Mucosa of stomach (tissue), 1 donor: ENCODE results near the gene GARRE1.

Experiments
- H3K27me3 ChIP-seq: one replicate; pipeline ENCODE4 v1.7.0; 2013; ENCODE audit warnings: mild to moderate bottlenecking, low read length; ENCODE audit not compliant: control insufficient read depth, insufficient read depth
- H3K36me3 ChIP-seq: one replicate; pipeline ENCODE4 v1.7.0; 2013; ENCODE audit warnings: low read length; ENCODE audit not compliant: control insufficient read depth, insufficient read depth
- H3K4me1 ChIP-seq: one replicate; pipeline ENCODE4 v1.7.0; 2013; ENCODE audit warnings: mild to moderate bottlenecking, low read length; ENCODE audit not compliant: control insufficient read depth, insufficient read depth
- H3K4me3 ChIP-seq: one replicate; pipeline ENCODE4 v1.7.0; 2013; ENCODE audit warnings: low read length
- H3K9ac ChIP-seq: one replicate; pipeline ENCODE4 v1.7.0; 2013; ENCODE audit warnings: mild to moderate bottlenecking, low read length, moderate library complexity
- H3K9me3 ChIP-seq: one replicate; pipeline ENCODE4 v1.7.0; 2013; ENCODE audit warnings: mild to moderate bottlenecking, low read length, moderate library complexity; ENCODE audit not compliant: control insufficient read depth
- donor health status: Pancreatic carcinoma.

GARRE1 gene

GRCh38 chr19:34220472-34221063 is 33.8 kb upstream of the GARRE1 start:
- peaks cover 9% of the 10 kb centered on the region for H3K4me1 ChIP-seq
- no peak overlapping the region for H3K9ac ChIP-seq
- H3K36me3 ChIP-seq, result peaks cover 7% of the 10 kb centered on the region
- no peak overlapping the region for H3K4me3 ChIP-seq
- H3K9me3 ChIP-seq, result no peaks in the 10 kb centered on the region
- H3K27me3 ChIP-seq, result no peaks in the 10 kb centered on the region

- H3K9ac ChIP-seq, result no peak overlapping the region
- no peaks in the 10 kb centered on the region for H3K9me3 ChIP-seq
- H3K4me3 ChIP-seq, result no peak overlapping the region
- peaks cover 9% of the 10 kb centered on the region for H3K4me1 ChIP-seq
- peaks cover 7% of the 10 kb centered on the region for H3K36me3 ChIP-seq
- no peaks in the 10 kb centered on the region for H3K27me3 ChIP-seq
Observed at GRCh38 chr19:34222386-34222785, 32.0 kb upstream of the GARRE1 start.

GRCh38 chr19:34224996-34225658 is 29.2 kb upstream of the GARRE1 start:
- no peak overlapping the region for H3K4me3 ChIP-seq
- H3K9ac ChIP-seq, result no peak overlapping the region
- H3K36me3 ChIP-seq, result peaks cover 7% of the 10 kb centered on the region
- H3K27me3 ChIP-seq, result no peaks in the 10 kb centered on the region
- no peaks in the 10 kb centered on the region for H3K4me1 ChIP-seq
- no peaks in the 10 kb centered on the region for H3K9me3 ChIP-seq

- no peaks in the 10 kb centered on the region for H3K27me3 ChIP-seq
- peaks cover 7% of the 10 kb centered on the region for H3K36me3 ChIP-seq
- no peaks in the 10 kb centered on the region for H3K9me3 ChIP-seq
- H3K9ac ChIP-seq, result no peak overlapping the region
- H3K4me1 ChIP-seq, result no peaks in the 10 kb centered on the region
- H3K4me3 ChIP-seq, result no peak overlapping the region
Observed at GRCh38 chr19:34225659-34226015, 28.7 kb upstream of the GARRE1 start.

GRCh38 chr19:34226036-34226435 is 28.3 kb upstream of the GARRE1 start:
- peaks cover 7% of the 10 kb centered on the region for H3K36me3 ChIP-seq
- no peaks in the 10 kb centered on the region for H3K27me3 ChIP-seq
- no peaks in the 10 kb centered on the region for H3K9me3 ChIP-seq
- no peaks in the 10 kb centered on the region for H3K4me1 ChIP-seq
- no peak overlapping the region for H3K9ac ChIP-seq
- no peak overlapping the region for H3K4me3 ChIP-seq

GRCh38 chr19:34228347-34228746 is 26.0 kb upstream of the GARRE1 start:
- Histone ChIP-seq H3K4me1 (peaks cover 10% of the 10 kb centered on the region), H3K9me3 (no peaks in the 10 kb centered on the region), H3K36me3 (no peaks in the 10 kb centered on the region)

GRCh38 chr19:34228762-34229161 is 25.6 kb upstream of the GARRE1 start:
- Histone ChIP-seq H3K4me1 (peaks cover 12% of the 10 kb centered on the region), H3K27me3 (no peaks in the 10 kb centered on the region), H3K36me3 (no peaks in the 10 kb centered on the region), H3K9ac (no peak overlapping the region), H3K4me3 (no peak overlapping the region), H3K9me3 (no peaks in the 10 kb centered on the region)

More at GRCh38 chr19:34228347-34228746, 26.0 kb upstream of the GARRE1 start:
- no peak overlapping the region for H3K9ac ChIP-seq
- H3K4me3 ChIP-seq, result no peak overlapping the region
- no peaks in the 10 kb centered on the region for H3K27me3 ChIP-seq

- Histone ChIP-seq H3K27me3 (no peaks in the 10 kb centered on the region), H3K4me3 (no peak overlapping the region), H3K4me1 (peaks cover 12% of the 10 kb centered on the region), H3K9ac (no peak overlapping the region), H3K9me3 (no peaks in the 10 kb centered on the region), H3K36me3 (no peaks in the 10 kb centered on the region)
Observed at GRCh38 chr19:34229721-34230120, 24.6 kb upstream of the GARRE1 start.

- Histone ChIP-seq H3K4me3 (no peak overlapping the region), H3K4me1 (peaks cover 12% of the 10 kb centered on the region), H3K36me3 (no peaks in the 10 kb centered on the region), H3K9ac (no peak overlapping the region), H3K9me3 (no peaks in the 10 kb centered on the region), H3K27me3 (no peaks in the 10 kb centered on the region)
Observed at GRCh38 chr19:34230820-34231219, 23.5 kb upstream of the GARRE1 start.

GRCh38 chr19:34231439-34231838 is 22.9 kb upstream of the GARRE1 start:
- Histone ChIP-seq H3K9ac (no peak overlapping the region), H3K4me3 (no peak overlapping the region), H3K27me3 (no peaks in the 10 kb centered on the region), H3K9me3 (no peaks in the 10 kb centered on the region), H3K4me1 (peaks cover 12% of the 10 kb centered on the region), H3K36me3 (no peaks in the 10 kb centered on the region)

GRCh38 chr19:34232566-34233481 is 21.5 kb upstream of the GARRE1 start:
- no peak overlapping the region for H3K4me3 ChIP-seq
- H3K36me3 ChIP-seq, result no peaks in the 10 kb centered on the region
- H3K4me1 ChIP-seq, result peaks cover 12% of the 10 kb centered on the region
- H3K9me3 ChIP-seq, result no peaks in the 10 kb centered on the region
- H3K27me3 ChIP-seq, result no peaks in the 10 kb centered on the region
- peak overlapping the region; percentile 31 for H3K9ac ChIP-seq

- Histone ChIP-seq H3K36me3 (no peaks in the 10 kb centered on the region), H3K4me3 (no peak overlapping the region), H3K9ac (no peak overlapping the region), H3K4me1 (peaks cover 12% of the 10 kb centered on the region), H3K9me3 (no peaks in the 10 kb centered on the region), H3K27me3 (no peaks in the 10 kb centered on the region)
Observed at GRCh38 chr19:34235425-34235940, 18.9 kb upstream of the GARRE1 start.
